NCI-H2227 treated with DMSO at 0.1 percent for 48 hours (cell line): ENCODE measurements around the gene AP5Z1.

Experiments used
- DNase-seq: peaks from one replicate; lab custom pipeline; 2025; lab: John Stamatoyannopoulos, UW

The AP5Z1 gene

GRCh38 chr7:4745971-4746919 lies 29.2 kb upstream of the AP5Z1 start:
- DNase-seq, result no peak

GRCh38 chr7:4747013-4747412 lies 28.4 kb upstream of the AP5Z1 start:
- DNase-seq, result no peak

- DNase-seq, result no peak
Observed at GRCh38 chr7:4747746-4748145, 27.7 kb upstream of the AP5Z1 start.

- DNase-seq, result no peak
Observed at GRCh38 chr7:4748231-4748681, 27.2 kb upstream of the AP5Z1 start.

- no peak for DNase-seq
Observed at GRCh38 chr7:4749363-4749762, 26.1 kb upstream of the AP5Z1 start.

GRCh38 chr7:4749798-4750197 lies 25.6 kb upstream of the AP5Z1 start:
- DNase-seq, result no peak

GRCh38 chr7:4751398-4751947 lies 23.9 kb upstream of the AP5Z1 start:
- DNase-seq, result no peak

- DNase-seq, result no peak
Observed at GRCh38 chr7:4753598-4754432, 21.6 kb upstream of the AP5Z1 start.

GRCh38 chr7:4754433-4755010 lies 20.9 kb upstream of the AP5Z1 start:
- no peak for DNase-seq

- no peak for DNase-seq
Observed at GRCh38 chr7:4755045-4755444, 20.4 kb upstream of the AP5Z1 start.

GRCh38 chr7:4758111-4758510 lies 17.3 kb upstream of the AP5Z1 start:
- no peak for DNase-seq

GRCh38 chr7:4758791-4759190 lies 16.6 kb upstream of the AP5Z1 start:
- no peak for DNase-seq

- DNase-seq, result no peak
Observed at GRCh38 chr7:4759211-4759610, 16.2 kb upstream of the AP5Z1 start.

- DNase-seq, result no peak
Observed at GRCh38 chr7:4760952-4761351, 14.5 kb upstream of the AP5Z1 start.

- no peak for DNase-seq
Observed at GRCh38 chr7:4762121-4763055, 13.0 kb upstream of the AP5Z1 start.

- no peak for DNase-seq
Observed at GRCh38 chr7:4763091-4763793, 12.2 kb upstream of the AP5Z1 start.

- DNase-seq, result no peak
Observed at GRCh38 chr7:4763794-4764185, 11.6 kb upstream of the AP5Z1 start.

GRCh38 chr7:4764402-4765007 lies 10.9 kb upstream of the AP5Z1 start:
- DNase-seq, result no peak

GRCh38 chr7:4765776-4766490 lies 9.5 kb upstream of the AP5Z1 start:
- DNase-seq, result no peak
